Testis (tissue), 2 donors: ENCODE results near the gene DNAL1.

Experiments used
- CTCF ChIP-seq, 3 experiments: fragments of 450-650 bp in 2 of 3; fragments of 200-600 bp in 1 of 3; sonication (generic) in 1 of 3; IDR thresholded peaks; one replicate each; pipeline ENCODE4 v1.5.1; 2016 to 2019; ENCODE audit warnings: antibody characterized with exemption in 3 of 3, mild to moderate bottlenecking in 2 of 3, moderate library complexity in 1 of 3
- POLR2A ChIP-seq: fragments of 450-650 bp; IDR thresholded peaks from one replicate; pipeline ENCODE4 v1.6.1; 2017; ENCODE audit warnings: antibody characterized with exemption, mild to moderate bottlenecking, moderate library complexity

GRCh38 chr14:73606271-73606670 lies 38.5 kb upstream of the DNAL1 start:
- TF ChIP-seq CTCF (IDR thresholded peaks at IDR 0.05): no peak
- no peak for TF ChIP-seq POLR2A
